ENCODE measurements around the gene ARHGEF33.
"Not testable (repeated sequence)": the region's sequence is repeated elsewhere in the genome, so short reads cannot be mapped to it uniquely, and the experiment has no call there.

Gene ARHGEF33

GRCh38 chr2:38922902-38923301 lies 33.2 kb downstream of the ARHGEF33 start:
- H3K4me3 ChIP-seq (replicated peaks; ENCODE audit: low read depth, low read length) = no peak overlapping the region
- no peak for DNase-seq (ENCODE audit: extremely low read depth, low read depth)
- TF ChIP-seq CTCF (IDR thresholded peaks at IDR 0.05; ENCODE audit: low read depth, low read length, missing control alignments) = no peak

- no peak for TF ChIP-seq CTCF (IDR thresholded peaks at IDR 0.05; ENCODE audit: low read depth, low read length, missing control alignments)
- H3K4me3 ChIP-seq (replicated peaks; ENCODE audit: low read depth, low read length) = no peak overlapping the region
- DNase-seq (ENCODE audit: extremely low read depth, low read depth) = no peak
These were observed 36.3 kb downstream of the ARHGEF33 start for GRCh38 chr2:38925982-38926381.

GRCh38 chr2:38930600-38930999 lies 40.9 kb downstream of the ARHGEF33 start:
- TF ChIP-seq CTCF (IDR thresholded peaks at IDR 0.05; ENCODE audit: low read depth, low read length, missing control alignments) = no peak
- no peak overlapping the region for H3K4me3 ChIP-seq (replicated peaks; ENCODE audit: low read depth, low read length)
- no peak for DNase-seq (ENCODE audit: extremely low read depth, low read depth)

- no peak overlapping the region for H3K4me3 ChIP-seq (replicated peaks; ENCODE audit: low read depth, low read length)
- DNase-seq (ENCODE audit: extremely low read depth, low read depth) = no peak
- no peak for TF ChIP-seq CTCF (IDR thresholded peaks at IDR 0.05; ENCODE audit: low read depth, low read length, missing control alignments)
These were observed 42.9 kb downstream of the ARHGEF33 start for GRCh38 chr2:38932586-38932985.

GRCh38 chr2:38933653-38934052 lies 44.0 kb downstream of the ARHGEF33 start:
- TF ChIP-seq CTCF (IDR thresholded peaks at IDR 0.05; ENCODE audit: low read depth, low read length, missing control alignments) = no peak
- peak; percentile 79 for DNase-seq (ENCODE audit: extremely low read depth, low read depth)

GRCh38 chr2:38934742-38935141 lies 45.1 kb downstream of the ARHGEF33 start:
- no peak for TF ChIP-seq CTCF (IDR thresholded peaks at IDR 0.05; ENCODE audit: low read depth, low read length, missing control alignments)
- no peak for DNase-seq (ENCODE audit: extremely low read depth, low read depth)
- no peak overlapping the region for H3K4me3 ChIP-seq (replicated peaks; ENCODE audit: low read depth, low read length)

More at GRCh38 chr2:38933653-38934052, 44.0 kb downstream of the ARHGEF33 start:
- H3K4me3 ChIP-seq (replicated peaks; ENCODE audit: low read depth, low read length) = no peak overlapping the region

- TF ChIP-seq CTCF (IDR thresholded peaks at IDR 0.05; ENCODE audit: low read depth, low read length, missing control alignments) = no peak
- DNase-seq (ENCODE audit: extremely low read depth, low read depth) = no peak
- no peak overlapping the region for H3K4me3 ChIP-seq (replicated peaks; ENCODE audit: low read depth, low read length)
These were observed 46.0 kb downstream of the ARHGEF33 start for GRCh38 chr2:38935568-38936172.

- DNase-seq (ENCODE audit: extremely low read depth, low read depth); H3K4me3 ChIP-seq (replicated peaks; ENCODE audit: low read depth, low read length): not testable (repeated sequence)
These were observed 46.8 kb downstream of the ARHGEF33 start for GRCh38 chr2:38936516-38936915.
